Adrenal gland (tissue), 5 donors: Measurements from ENCODE around the gene KIFC1.
"Not testable (repeated sequence)": the region's sequence is repeated elsewhere in the genome, so short reads cannot be mapped to it uniquely, and the experiment has no call there.

Experiments used
- POLR2A ChIP-seq, 2 donors: fragments of 450-650 bp; IDR thresholded peaks; one replicate each; pipeline ENCODE4 v1.6.1; 2017; ENCODE audit warnings: antibody characterized with exemption in 2 of 2, mild to moderate bottlenecking in 2 of 2, moderate library complexity in 1 of 2
- TF ChIP-seq, protein P1 (sequence below), 6 experiments: fragments of 450-650 bp in 4 of 6; fragments of 200-600 bp in 2 of 6; sonication (generic) in 1 of 6; IDR thresholded peaks; 1 replicate in 5 of 6; 2 replicates in 1 of 6; pipeline versions ENCODE4 v1.5.1 to v1.8.0; 2016 to 2021; ENCODE audit warnings: antibody characterized with exemption in 6 of 6, mild to moderate bottlenecking in 2 of 6, moderate library complexity in 1 of 6
- donor health status: DM: no; HTN: no; CAD: no.

DNA sequence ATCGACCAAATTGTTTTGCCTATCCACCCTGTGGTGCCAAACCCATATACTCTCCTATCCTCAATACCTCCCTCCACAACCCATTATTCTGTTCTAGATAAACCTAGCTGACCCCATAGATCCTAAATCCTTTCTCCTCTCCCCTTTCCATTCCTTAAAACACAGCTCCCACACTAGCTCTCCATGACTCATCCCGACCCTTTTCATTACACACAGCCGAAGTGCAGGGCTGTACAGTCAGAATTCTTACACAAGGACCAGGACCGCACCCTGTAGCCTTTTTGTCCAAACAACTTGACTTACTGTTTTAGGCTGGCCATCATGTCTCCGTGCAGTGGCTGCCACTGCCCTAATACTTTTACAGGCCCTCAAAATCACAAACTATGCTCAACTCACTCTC, 44.7 kb upstream of the KIFC1 start:
- TF ChIP-seq, protein P1, sequence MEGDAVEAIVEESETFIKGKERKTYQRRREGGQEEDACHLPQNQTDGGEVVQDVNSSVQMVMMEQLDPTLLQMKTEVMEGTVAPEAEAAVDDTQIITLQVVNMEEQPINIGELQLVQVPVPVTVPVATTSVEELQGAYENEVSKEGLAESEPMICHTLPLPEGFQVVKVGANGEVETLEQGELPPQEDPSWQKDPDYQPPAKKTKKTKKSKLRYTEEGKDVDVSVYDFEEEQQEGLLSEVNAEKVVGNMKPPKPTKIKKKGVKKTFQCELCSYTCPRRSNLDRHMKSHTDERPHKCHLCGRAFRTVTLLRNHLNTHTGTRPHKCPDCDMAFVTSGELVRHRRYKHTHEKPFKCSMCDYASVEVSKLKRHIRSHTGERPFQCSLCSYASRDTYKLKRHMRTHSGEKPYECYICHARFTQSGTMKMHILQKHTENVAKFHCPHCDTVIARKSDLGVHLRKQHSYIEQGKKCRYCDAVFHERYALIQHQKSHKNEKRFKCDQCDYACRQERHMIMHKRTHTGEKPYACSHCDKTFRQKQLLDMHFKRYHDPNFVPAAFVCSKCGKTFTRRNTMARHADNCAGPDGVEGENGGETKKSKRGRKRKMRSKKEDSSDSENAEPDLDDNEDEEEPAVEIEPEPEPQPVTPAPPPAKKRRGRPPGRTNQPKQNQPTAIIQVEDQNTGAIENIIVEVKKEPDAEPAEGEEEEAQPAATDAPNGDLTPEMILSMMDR (IDR thresholded peaks at IDR 0.05), result not testable (repeated sequence)
- not testable (repeated sequence) for TF ChIP-seq POLR2A (IDR thresholded peaks at IDR 0.05)
